Activated naive CD4-positive, alpha-beta T cell treated with anti-CD3 and anti-CD28 coated beads, Interleukin-2, amount 50 U/mL, for 16 hours (primary cell): Measurements from ENCODE around the gene SF1.

Experiments
- DNase-seq: peaks from one replicate; pipeline ENCODE4 v3.0.0-alpha.2; 2020

Gene SF1

GRCh38 chr11:64759722-64760719 lies 18.3 kb downstream of the SF1 start, which contains the start of gene PYGM:
TSS of gene PYGM (minus strand) at chr11:64759974. CDS start at chr11:64759898, 76 bp downstream.
- DNase-seq: no peak

DNA sequence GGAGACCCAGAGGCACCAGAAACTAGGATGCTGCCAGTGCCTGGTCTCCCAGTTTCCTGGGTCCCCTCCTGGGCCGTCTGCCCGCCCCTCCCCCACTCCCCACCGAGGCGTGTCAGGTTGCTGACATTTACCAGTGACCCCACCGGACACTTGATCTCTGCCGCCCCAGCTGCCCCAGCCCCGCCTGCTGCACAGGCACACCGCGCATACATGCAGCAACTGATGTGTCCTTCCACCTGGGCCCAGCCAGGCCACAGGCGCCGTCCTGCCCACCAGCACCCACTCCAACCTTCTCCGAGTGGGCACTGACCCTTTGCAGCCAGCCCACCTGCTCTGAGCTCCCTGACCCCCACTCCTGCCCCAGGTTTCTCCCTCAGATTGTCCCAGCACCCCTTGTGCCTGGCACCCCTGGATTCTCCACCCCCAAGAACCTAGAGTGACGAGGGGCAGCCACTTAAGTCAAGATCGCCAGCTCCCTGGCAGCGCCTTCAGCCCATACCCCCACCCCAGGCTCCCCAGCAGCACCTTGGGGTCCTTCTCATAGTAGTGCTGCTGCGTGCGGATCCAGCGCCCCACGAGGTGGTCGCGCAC lies 19.1 kb downstream of the SF1 start:
- DNase-seq: no peak

GRCh38 chr11:64758330-64759079 lies 19.8 kb downstream of the SF1 start:
- no peak for DNase-seq

DNA sequence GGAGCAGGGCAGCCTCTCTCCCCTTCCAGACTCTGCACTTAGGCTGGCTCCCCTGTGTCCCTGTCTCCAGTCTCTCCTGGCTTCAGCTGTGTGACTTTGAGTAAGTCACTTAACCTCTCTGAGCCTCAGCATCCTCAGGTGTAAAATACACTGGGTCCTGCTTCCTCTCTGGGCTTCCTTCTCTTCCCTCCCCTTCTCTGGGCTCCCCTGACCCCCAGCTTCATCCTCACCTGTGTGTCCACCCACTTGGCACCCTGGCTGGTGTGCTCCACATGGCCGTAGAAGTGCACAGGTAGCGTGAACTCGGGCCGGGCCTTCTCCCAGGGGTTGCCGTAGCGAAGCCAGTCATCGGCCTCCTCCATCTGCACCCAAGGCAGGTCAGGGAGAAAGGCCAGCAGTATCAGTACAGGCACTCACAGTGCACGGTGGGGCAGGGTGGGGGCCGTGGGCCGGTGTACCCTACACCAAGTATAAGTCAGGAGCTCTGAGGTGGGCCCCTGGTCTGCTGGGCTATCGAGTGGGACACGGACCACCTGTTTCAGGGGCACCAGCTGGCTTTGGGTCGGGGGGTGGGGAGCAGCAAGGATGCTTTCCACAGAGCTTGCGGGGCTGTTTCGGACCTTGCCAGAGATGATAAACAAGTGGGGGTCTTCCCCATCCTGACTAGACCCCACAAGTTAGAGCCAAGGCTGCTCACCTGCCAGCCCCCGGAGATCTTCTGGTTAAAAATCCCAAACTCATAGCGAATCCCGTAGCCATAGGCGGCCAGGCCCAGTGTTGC lies 20.6 kb downstream of the SF1 start:
- no peak for DNase-seq

DNA sequence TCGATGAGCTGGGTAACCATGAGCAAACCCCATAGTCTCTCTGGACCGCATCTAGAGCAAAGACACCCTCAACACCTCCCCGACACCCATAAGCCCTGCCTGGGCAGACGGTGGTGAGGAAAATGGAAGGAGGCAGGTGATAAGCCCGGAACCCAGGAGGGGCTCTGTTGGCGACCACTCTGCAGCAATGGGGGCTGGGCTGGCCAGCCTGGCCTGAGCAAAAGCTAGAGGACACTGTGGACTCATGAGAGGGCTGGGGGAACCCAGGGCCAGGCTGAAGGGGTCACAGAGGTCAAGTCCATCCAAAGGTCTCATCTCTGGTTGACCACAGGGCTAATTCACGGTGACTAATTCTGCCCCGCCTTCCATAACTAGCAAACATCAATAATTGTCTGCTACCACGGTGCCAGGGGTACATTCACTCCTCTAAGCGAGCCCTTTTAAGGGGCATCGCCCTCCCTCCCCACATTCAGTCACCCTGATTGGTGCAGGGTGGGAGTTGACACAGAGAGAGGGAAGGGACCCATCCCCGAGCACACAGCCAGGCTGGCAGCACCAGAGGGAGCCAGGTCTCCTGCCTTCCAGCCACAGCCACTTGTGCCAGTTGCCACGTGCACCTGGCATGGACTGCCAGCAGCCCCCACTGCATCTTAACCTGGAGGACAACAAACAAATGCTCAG lies 22.5 kb downstream of the SF1 start:
- DNase-seq: no peak

- no peak for DNase-seq
These were observed 23.3 kb downstream of the SF1 start for GRCh38 chr11:64754919-64755662.

DNA sequence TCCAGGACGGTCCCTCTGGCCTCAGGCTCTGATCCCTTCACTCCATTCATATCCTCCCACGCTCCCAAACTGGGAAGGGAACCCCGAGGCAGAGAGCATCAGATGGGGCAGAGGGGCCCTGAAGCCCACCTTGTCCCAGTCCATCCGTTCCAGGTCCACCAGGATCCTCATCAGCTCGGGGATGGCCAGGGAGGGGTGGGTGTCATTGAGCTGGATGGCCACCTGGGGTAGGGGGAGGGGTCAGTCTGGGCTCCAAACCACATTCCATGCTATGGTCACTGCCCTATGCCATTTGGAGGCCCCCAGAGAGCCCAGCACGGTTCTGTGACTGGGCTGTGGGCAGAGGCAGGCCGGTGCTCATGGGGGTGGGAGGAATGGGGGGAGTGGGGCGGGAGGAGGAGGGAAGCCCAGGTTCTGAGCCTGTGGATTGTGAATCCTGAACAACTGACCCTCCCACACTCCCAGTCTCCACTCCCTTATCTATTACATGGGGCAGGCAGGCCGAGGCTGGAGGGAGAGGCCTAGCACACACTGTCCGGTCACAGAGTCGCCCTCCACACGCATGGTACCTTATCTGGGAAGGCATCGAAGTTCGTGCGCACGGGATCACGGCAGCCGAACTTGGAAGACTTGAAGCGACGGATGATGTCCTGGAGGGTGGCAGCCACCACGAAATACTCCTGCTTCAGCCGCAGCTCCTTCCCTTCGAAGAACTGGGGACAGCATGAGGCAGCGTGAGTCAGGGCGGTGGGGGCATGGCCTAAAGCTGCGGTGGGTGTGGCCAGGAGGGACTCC lies 24.0 kb downstream of the SF1 start:
- DNase-seq: no peak

DNA sequence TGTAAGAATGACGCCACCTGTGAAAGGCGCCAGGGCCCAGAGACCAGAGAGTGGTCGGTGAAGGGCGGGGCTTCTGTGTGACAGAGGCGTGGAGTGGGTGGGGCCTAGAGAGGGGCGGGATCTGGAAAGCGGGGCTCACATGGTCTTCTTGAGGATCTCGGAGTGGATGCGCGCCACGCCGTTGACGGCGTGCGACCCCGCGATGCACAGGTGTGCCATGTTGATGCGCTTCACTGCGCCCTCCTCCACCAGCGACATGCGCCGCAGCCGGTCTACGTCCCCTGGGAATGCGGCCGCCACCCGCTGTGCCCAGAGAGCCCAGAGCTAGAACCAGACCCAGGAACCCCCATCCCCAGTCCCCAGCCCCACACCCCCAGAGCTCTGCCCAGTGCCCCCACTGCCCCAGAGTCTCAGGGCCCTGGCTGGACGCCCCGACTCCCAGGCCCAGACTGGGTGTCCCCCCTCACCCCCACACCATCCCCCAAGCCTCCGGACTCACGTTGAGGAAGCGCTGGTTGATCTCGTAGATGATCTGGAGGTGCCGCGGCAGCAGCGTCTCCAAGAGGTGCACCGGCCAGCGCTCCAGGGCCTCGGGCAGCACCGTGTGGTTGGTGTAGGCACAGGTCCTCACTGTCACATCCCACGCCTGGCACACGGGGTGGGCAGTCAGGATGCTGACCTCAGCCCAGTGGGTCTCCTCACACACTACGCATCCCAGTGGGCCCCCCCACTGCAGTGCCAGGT lies 24.8 kb downstream of the SF1 start:
- no peak for DNase-seq

- no peak for DNase-seq
These were observed 25.3 kb downstream of the SF1 start for GRCh38 chr11:64753019-64753379.

DNA sequence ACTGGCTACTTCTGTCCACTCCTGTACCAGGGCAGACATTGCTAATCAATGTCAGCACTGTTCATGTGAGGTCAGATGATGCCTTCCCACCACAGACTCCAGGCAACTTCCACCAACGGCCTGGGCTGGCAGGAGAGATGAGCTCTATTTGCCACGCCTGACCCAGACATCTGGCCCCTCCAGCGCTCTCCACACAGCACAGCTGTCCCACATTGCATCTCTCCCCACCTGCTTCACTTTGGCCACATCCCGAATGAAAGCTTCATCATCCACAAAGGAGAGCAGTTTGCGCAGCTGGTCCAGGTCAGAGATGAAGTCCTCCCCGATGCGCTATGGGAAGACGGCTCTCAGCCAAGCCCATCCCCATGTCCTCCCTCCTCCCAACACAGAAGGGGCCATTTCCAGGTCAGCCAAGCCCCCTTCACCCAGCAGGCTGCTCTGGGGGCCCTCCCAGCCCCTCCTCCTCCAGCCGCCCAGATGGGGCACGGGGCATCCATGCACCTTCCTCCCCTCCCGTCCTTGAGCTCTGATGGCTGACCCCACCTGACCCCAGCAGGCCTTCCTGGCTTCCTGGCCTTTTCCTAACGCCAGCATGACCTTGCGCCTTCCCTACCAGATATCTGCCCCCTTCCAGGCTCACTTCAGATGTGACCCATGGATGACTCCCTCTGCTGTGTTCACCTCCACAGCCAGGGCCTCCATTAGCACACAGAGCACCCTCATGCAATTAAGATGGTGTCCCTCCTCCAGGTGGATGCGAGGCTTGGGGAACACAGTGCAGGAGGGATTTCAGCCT lies 26.0 kb downstream of the SF1 start:
- no peak for DNase-seq

- no peak for DNase-seq
These were observed 26.8 kb downstream of the SF1 start for GRCh38 chr11:64751580-64751979.

- no peak for DNase-seq
These were observed 27.2 kb downstream of the SF1 start for GRCh38 chr11:64751136-64751535.

DNA sequence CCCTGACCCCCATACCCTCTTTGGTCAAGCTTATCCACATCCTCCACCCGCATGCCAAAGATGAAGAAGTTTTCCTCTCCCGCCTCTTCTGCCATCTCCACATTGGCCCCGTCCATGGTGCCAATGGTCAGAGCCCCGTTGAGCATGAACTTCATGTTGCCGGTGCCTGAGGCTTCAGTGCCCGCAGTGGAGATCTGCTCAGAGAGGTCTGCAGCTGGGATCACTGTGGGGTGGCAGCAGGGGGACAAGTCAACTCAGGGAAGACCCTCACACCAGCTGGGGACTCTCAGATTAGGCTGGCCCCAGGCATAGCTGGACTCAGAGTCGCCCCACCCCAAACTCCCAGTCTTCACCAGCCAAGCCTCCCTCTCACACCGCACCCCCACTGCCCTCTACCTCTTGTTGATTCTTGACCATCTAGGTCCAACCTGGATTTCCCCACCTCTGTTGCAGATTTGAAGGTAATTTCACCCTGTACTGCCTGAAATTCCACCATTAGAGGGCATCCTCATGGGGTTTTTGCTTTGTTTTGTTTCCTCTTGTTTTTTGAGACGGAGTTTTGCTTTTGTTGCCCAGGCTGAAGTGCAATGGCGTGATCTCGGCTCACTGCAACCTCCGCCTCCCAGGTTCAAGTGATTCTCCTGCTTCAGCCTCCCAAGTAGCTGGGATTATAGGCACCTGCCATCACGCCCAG lies 27.8 kb downstream of the SF1 start:
- no peak for DNase-seq

- DNase-seq: peak; percentile 11
These were observed 30.2 kb downstream of the SF1 start for GRCh38 chr11:64747961-64748665.

GRCh38 chr11:64746486-64746885 lies 31.9 kb downstream of the SF1 start:
- DNase-seq: no peak

GRCh38 chr11:64745521-64746328 lies 32.6 kb downstream of the SF1 start:
- peak; percentile 69 for DNase-seq

DNA sequence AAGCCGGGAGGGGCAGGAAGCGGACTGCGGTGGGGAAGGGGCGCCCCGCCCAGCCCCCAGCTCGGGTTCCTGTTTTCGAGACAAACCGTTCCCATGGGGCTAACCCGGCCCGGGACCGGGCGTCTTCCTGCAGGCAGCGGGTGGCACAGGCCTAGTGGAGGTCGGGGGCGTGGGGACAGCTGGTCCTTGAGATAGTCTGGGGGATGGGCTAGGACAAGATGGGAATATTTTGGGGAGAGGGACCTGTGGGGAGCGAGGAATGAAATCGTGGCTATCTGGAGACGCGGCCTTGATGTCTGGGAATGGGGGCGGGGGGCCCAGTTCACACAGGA lies 33.2 kb downstream of the SF1 start:
- DNase-seq: peak; percentile 55
